ENCODE measurements around the gene HSD11B2.

The HSD11B2 gene

DNA sequence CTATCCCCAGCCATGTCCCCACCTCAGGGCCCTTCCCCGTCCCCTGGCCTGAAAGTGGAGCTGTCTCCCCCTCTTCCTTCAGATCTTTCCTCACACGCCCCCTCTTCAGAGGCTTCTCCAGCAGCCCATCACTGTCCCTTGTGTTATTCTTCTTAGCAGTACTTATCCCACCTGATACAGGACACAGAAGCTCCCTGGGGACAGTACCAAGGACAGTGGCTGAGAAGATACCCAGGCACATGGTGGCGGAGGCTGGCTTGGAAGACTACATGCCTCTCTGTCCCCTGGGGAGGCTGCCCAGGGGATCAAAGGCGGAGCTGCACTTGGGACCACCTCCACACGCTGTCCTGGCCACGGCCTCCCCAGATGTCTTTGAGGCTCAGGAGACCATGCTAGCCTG lies 23.9 kb downstream of the HSD11B2 start:
- DNase-seq: no peak

DNA sequence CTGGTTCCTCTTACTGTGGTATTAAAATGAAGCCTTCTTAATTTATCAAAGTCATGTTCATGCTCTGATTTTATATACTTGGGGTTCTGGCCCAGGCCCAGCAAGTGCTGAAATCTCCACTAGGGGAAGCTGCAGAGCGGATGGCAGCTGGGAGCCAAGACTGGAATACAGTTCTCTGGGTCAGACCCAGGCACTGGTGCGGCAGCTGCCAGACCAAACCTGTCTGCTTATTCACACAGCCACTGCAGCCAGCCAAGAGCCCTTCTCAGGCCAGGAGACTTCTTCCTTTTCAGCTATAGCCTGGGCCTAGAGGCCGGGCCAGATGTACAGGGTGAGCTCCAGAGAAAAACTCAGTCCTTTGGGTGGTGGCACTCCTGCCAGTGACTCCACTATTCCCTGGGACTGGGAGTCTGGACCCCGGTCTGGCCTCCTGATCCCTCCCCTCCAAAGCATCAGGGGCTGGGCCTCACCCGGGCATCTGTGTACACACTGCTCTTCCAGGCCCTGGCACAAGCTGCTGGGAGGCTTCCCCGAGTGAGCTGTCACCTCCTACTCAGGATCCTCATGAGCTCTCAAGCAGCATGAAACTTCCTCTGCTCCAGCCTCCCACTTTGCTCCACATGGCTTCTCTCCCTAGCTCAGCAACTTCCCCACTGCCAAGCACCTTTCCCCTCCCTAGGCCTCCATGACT lies 25.6 kb downstream of the HSD11B2 start:
- DNase-seq: no peak

DNA sequence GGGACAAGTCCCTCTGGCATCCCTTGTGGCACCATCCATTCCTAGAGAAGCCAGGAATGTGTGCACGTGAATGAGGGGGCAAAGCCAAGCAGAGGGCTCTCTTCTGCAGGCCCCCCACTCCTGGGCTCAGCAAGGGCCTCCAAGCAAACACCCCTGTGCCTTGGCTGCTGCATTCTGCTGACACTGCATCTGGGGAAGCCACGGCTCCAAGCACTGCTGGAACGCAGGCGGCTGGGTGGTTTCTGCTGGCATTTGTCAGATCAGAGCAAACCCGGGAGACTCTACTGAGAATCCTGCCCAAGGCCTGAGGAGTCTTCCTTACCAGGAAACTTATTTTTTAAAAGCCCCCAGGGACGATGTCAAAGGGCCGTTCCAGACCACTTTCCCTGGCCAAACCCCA lies 26.7 kb downstream of the HSD11B2 start:
- DNase-seq: no peak

DNA sequence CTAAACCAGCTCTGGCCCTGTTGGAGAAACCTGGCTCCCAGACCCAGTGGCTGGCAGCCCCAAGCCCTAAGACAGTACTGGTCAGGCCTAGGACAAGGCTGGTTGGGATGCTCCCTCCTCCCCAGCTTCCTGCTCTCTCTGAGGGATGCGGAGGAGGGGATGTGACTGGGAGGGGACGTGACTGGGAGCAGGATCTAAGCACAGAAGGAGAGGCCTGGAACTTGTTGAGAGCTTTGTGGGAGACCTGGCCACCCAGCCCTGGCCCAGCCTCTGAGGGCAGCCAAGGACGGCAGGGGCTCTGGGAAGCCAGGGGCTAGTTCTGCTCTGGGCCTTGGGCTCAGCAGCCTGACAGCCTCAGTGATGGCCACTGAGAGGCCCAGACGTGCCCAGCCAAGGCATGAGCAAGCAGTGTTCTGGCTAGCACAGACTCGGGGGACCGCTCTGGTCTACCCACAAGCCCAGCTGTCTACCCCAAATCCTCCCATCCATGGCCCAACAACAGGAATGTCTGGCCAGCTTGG lies 27.3 kb downstream of the HSD11B2 start:
- no peak for DNase-seq

DNA sequence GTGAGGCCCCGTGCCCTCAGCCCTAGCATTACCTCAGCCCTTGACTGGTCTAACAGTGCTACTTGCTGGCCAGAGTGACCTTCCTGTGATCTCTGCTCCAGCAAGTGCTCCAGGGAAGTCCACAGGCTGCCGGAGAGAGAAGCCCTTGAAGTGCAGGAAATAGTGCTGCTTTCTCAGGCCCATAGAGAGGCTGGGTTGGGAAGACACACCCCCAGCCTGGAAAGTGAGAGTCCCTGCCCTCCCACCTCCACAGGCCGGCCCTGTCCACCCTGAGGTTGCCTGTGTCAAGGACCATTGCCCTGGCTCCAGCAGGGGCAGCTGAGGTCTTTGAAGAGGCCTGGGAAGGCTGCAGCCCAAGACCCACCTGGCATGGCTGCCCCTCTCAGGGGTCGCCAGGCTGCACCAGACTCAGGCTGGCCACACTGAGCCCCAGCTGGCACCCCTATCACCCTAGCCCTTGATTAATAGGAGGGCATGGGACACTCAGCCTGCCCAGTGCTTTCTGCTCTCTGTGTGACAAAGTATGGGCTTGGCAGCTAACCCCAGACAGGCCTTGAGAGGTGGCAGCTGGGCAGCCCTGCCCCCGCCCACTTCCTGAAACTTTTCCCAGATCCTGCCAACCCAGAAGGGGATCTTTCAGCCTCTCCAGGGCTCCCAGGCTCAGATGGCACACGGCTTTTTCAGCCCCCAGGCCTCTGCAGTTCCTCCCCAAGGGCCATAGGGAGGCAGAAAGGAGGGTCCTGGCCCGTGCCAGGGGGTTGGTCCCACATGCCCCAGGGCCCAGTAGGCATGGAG lies 28.3 kb downstream of the HSD11B2 start:
- DNase-seq: no peak

DNA sequence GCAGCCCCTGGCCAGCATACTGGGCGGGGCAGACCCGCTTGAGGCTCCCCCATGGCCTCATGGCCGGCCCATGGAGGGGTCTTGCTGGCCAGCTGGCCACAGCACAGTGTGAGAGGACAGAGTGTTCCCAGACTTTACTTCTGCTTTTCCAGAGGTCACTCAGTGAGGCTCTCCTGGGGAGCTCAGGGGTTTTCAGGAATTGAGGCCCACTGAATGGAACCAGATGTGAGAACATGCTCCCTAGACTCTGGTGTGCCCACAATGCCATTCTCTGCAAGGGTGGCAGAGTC lies 28.9 kb downstream of the HSD11B2 start:
- DNase-seq: no peak

DNA sequence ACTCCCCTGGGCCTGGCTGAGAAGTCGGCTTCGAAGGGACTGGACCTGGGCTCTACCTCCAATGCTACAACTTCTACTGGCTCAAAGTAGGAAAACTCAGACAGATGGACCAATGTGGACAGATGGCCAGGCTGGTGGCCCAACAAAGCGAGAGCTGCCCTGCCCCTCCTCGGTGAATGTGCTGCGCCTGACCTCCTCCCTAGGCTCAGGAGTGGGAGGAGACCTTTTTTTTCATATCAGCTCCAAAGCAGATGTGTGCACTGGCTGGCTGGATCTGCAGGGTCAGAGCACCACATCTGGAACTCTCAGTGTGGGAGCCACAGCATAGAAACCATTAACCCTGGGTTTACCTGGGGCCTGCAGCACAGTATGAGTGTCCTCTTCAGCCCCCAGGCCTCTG lies 29.2 kb downstream of the HSD11B2 start:
- no peak for DNase-seq

DNA sequence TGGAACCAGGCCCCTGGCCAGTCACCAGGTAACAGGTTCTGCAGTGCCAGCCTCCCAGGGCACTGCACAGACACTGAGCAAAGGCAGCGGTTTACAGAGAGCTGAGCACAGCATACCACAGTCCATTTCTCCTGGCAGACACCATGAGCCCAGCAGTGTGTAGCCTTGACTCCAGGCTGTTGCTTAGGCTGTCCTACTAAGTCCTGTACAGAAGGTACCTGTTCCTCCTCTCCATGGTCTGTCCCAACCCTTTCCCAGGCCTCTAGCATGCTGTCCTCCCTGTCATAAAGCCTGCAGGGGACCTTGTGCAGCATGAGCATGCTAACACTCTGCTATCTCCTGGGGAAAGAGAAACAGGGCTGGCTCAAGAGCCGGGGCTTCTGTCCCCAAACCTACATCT lies 30.0 kb downstream of the HSD11B2 start:
- no peak for DNase-seq

DNA sequence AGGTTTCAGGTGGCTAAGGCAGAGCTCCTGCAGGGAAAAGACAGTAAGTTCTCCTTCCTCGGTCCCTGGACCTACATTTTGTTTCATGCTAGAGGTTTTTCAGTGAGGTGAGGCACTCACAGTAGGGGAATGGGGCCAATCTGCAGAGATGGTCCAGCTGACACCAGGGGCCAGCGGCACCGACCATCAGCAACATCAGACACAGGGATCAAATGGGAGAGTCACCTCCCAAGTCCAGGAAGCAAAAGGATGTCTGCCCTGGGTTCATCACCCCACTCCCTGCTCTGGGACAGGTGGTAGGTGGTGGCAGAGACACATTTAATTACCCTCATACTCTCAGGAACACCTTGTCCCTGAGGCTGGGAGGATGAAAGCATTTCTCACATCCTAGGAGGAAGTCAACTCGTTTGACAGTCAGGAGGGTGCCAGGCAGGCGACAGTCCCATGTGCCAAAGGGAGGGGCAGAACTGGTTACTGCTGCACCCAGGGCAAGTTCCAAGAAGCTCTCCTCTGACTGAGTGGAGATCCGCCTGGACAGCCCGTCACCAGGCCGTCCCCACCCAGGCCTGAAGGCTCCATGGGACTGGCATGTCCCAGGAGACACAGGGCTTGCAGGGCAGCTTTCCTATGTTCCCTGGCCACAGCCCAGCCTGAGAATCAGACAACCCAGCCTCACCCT lies 30.8 kb downstream of the HSD11B2 start:
- DNase-seq: no peak

DNA sequence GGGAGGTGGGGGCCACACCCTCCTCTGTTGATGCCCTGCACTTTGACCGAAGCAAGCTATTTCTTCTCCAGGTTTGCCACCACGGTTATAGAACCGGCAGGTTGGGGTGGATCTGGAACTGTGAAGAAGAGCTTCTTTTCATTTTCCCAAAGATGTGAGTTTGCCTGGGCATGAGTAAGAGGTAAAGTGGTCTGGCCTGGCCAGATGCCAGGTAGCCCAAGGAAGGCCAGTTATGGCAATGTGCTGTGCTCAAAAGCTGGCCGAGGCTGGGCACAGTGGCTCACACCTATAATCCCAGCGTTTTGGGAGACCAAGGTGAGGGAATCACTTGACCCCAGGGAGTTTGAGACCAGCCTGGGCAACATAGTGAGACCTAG lies 31.3 kb downstream of the HSD11B2 start:
- no peak for DNase-seq

DNA sequence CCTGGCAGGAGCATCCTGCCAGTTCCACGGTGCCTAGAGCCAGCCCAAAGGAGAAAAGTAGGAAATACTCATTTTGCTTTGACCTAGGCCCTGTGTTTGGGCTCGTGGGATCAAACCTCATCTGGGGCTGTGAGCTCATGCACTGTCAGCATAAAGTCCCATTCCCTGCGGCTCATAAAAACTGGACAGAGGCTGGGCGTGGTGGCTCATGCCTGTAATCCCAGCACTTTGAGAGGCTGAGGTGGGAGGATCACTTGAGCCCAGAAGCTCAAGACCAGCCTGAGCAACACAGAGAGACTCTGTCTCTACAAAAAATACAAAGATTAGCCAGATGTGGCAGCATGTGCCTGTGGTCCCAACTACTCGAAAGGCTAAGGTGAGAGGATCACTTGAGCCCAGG lies 32.1 kb downstream of the HSD11B2 start:
- no peak for DNase-seq

DNA sequence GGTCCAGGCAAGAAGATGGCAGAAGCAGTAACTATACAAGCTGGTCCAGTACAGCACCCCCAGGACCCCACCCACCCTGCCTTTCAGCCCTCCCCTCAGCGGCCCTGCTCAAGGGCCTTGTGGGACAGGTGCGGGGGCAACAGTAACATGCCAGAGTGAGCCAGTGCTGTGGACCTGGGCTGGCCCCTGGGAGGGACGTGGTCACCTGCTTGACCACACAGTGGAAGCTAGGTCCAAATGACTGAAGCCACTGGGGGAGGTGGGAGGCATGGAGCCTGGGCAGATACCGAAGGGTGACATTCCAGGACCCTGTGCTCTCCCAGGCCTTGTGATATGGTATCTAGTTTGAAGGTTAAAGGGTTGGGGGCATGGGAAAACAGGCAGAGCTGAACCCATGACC lies 32.8 kb downstream of the HSD11B2 start:
- no peak for DNase-seq

DNA sequence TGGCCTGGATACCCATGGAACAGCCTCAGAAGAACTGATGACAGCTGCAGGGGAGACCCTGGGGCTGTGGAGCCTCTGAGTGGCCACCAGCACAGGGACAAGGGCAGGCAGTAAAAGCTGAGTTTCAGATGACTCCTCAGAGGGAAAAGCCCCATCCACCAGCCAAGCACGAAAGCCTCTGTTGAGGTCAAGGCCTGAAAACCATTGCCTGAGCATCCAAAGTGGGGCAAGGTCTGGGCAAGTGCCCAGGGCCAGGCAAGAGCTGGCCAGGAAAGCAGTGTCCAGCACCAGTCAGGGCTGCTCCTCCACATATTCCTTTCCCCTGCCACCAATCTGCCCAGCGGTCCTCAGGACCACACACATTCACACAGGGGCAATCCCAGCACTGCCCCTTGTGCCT lies 33.6 kb downstream of the HSD11B2 start:
- no peak for DNase-seq

DNA sequence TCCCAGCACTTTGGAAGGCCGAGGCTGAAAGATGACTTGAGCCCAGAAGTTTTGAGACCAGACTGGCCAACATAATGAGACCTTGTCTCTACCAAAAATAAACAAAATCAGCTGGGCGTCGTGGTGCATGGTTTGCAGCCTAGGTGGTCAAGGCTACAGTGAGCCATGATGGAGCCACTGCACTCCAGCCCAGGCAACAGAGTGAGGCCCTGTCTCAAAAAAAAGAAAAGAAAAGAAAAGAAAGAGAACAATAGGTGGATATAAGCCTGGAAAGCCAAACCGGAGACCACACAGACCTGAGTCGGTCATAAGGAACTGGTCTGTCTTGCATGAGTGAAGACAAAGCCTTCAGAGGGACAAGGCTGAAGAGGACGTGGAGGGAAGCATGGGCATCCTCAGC lies 35.7 kb downstream of the HSD11B2 start:
- no peak for DNase-seq

DNA sequence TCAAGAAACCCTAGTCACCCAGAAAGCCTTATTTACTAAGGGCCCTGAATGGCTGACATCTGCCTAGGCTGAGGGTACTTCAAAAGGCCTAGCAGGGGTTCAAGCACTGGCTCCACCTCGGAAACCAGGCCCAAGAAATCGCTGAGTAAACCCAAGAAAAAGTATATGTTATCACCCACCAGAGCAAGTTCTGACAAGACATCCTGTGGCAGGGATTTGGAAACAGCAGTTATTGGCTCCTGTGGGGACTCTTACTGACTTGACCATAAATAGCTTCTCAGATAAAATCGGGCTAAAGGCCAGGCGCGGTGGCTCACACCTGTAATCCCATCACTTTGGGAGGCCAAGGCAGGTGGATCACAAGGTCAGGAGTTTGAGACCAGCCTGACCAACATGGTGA lies 37.8 kb downstream of the HSD11B2 start:
- DNase-seq: no peak

DNA sequence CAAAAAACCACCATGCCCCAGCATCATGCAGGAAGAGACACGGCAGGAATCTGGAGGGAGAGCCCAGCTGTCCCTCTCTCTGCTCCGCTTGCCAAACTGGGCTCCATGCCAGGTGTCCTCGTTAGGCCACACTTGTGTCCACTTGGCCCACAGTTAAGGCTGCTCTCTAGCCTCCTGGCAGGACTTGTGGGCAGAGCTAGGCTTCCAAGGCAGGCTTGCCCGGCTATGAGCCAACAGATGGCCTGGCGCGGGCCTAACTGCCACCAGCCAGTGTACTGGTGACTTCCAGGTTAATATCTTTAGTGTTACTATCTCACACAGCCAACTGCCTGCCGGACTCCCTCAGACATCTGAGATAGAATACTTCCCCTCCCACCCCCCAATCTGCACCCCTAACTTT lies 39.4 kb downstream of the HSD11B2 start:
- no peak for DNase-seq

DNA sequence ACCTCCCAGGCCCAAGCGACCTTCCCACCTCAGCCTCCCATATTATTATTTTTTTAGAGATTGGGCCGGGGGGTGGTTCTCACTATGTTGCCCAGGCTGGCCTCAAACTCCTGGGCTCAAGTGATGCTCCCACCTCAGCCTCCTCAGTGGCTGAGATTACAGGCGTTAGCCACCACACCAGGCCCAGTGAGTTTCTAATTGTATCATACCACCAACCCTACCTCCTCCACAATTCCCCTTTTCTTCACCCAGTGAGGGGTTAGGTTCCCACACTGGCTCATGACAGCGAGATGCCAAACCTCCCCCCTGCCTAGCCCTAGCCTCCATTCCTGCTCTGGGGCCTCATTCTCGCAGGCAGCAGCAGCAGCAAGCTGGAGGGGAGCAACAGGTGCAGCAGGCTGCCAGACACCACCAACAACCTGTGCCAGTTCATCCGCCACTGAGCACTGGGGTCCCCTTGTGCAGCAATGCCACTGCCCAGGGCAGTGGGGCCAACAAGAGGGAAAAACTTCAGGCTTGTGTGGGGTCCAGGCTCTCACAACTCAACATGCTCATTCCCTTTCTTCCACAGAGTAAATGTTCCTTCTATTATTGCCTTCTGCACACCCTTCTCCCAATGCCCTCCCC lies 41.0 kb downstream of the HSD11B2 start:
- DNase-seq: no peak

DNA sequence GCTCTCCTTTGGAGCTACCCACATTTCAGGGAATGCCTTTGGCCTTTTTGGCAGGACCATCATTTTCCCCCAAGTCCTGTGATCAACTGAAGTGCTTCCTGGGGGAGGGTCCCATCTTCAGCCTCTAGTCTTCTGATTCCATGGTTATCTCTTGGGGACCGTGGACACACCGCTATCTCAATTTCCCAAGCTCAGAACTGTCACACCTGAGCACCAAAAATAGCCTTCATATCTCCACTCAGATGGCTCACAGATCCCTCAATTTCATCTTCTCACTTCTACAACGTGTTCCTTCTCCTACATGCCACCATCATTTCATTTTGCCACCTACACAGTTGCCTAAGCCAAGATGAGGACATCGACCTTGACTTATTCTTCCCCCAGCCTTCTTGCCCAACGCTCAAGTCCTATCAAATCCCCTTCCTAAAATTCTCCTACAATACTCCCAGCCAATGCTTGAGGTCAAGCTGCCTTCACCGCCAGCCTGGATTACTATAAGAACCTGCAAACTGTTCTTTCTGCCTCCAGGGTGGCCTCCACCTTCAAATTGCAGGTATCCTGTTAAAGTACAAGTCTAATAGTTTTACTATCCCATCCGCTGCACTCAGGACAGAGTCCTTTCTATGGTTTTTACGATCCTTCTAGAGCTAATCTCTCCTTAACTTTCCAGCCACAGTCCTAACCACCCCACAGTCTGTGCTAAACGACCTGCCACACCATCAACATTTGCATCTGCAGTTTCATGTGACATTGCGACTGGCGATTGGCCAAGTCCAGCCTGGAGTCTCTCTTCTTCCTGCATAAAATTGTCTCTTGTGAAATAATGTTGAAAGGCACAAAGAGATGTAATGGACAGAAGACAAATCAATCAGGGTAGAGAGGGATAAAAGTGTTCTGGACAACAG lies 43.9 kb downstream of the HSD11B2 start:
- DNase-seq: no peak

DNA sequence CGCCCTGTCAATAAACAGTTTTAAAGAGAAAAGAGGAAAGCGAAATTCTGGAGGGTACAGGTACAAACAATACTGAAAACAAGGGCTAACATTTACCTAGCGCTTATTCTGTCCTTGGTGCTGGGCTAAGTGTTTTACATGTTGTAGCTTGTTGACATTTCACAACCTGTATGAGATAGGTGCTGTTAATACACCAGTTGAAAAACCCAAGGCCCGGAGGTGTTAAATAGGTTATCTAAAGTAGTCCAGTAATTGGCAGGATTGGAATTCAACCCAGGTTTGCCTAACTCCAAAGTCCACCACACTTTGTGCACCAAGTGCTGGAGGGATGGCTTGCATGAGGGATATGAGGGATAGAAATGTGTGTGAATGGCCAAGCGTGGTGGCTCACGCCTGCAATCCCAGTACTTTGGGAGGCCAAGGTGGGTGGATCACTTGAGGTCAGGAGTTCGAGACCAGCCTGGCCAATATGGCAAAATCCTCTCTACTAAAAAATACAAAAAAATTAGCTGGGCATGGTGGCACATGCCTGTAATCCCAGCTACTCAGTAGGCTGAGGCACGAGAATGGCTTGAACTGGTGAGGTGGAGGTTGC lies 47.1 kb downstream of the HSD11B2 start:
- DNase-seq: no peak

DNA sequence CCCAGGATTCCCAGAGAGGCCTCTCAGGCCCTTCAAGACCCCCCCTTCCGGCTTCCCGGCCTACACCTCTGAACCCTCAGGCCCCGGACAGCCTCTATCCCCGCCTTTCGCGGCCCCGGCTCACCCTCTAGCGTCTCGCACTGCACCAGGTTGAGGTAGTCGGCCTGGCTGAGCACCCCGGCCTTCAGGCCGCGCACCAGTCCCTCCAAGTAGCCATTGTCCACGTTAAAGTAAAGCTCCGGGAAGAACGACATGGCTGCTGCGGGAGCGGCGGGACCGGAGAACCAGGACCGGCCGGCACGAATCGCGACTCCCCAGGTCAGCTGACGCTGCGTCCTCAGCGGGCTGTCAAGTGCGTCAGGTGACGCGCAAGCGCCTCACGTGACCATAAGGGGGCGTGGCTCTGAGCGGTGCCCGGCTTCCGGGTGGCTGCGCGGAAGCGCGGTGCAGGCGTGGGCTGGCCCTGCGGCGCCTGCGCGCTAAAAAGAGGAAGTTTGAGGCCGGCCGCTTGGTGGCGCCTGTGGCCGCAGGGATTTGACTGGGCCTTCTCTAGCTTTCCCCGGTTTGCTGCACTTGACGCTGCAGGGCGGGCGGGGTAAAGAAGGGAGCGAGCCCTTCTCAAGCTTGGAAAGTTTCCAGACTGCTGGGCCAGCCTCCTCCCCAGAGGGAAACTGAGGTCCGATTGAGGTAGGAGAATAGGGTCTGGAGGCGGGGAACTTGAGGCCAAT lies 50.1 kb downstream of the HSD11B2 start, which contains the start of gene ATP6V0D1:
Gene ATP6V0D1 (minus strand): TSS at position 325 of the 728 bp plus-strand sequence. CDS start 71 bp downstream, at position 254.
- DNase-seq: peak; percentile 94

DNA sequence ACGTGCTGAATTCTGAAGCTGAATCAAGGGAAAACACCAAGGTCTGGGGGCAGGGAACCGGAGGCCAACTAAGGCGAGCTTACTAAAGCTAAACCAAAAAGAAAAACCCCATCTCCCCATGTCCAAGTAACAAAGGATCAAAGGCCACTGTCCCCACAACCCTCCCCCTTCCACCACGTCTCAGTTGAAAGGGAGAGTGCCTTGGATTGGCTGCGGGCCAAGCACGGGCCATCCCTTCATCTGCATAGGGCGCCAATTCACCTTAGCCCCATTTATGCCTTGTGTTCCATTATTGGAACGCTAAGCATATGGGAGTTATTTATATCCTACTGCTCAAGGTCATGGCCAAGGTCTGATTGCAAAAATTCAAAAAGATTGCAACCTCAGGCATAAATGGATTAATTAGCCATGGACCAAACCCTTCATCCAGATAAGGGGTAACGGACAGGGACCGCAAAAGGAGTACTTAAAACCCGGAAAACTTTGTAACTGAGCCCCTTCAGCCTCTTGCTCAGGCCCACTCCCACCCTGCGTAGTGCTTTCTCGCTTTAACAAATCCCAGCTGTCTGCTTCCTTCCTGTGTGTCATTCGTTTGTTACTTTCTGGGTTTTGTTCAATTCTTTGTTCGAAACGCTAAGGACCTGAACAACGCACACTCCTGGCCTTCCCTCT lies 50.8 kb downstream of the HSD11B2 start:
- DNase-seq: no peak
